ENCODE measurements around the gene GRWD1. TPM values are rescaled to one million over a fixed set of nuclear protein-coding genes. Genes with fewer than 3 reads are reported as not detected.

GRWD1 gene
- total and polyA plus RNA-seq, 2 of the 4 experiments (the other 2 are of a cell fraction), result 22.0 to 22.5 TPM

GRCh38 chr19:48448563-48448962, 2.8 kb downstream of the GRWD1 start:
- no peak for ATAC-seq (ENCODE audit: low read depth)
- no peak for TF ChIP-seq FOS (IDR thresholded peaks at IDR 0.05; ENCODE audit: low read depth, low read length)
- TF ChIP-seq USF2 (IDR thresholded peaks at IDR 0.05; ENCODE audit: low read depth, low read length), result no peak
- no peak for TF ChIP-seq BHLHE40 (IDR thresholded peaks at IDR 0.05; ENCODE audit: low read depth, low read length)
- no peak for TF ChIP-seq ELK1 (IDR thresholded peaks at IDR 0.05; ENCODE audit: borderline replicate concordance, low read depth, low read length)
- TF ChIP-seq SMC3 (IDR thresholded peaks at IDR 0.05; ENCODE audit: low read depth, low read length), result no peak
- no peak for TF ChIP-seq CEBPB (IDR thresholded peaks at IDR 0.05; ENCODE audit: low read depth, low read length)
- no peak for TF ChIP-seq RAD21 (IDR thresholded peaks at IDR 0.05; ENCODE audit: low read length)
- H2BK15ac ChIP-seq (ENCODE audit: low read depth, low read length), result no peak overlapping the region
- H3K56ac ChIP-seq (ENCODE audit: extremely low read depth, insufficient read depth, low read length), result no peak overlapping the region
- H4K5ac ChIP-seq (ENCODE audit: low read depth, low read length), result no peak overlapping the region
- no peak overlapping the region for H2BK5ac ChIP-seq (ENCODE audit: low read depth, low read length, poor library complexity, severe bottlenecking)
- no peak overlapping the region for H3K4me3 ChIP-seq (ENCODE audit: insufficient read depth, low read depth, low read length)
- in situ Hi-C loops (cut with MboI; ENCODE audit: low sequenced_read_pairs), result no loop called here
- intact Hi-C loops (cut with micrococcal nuclease), result no loop called here
- H3K23ac ChIP-seq (ENCODE audit: low read depth, low read length), result no peak overlapping the region
- H4K8ac ChIP-seq (ENCODE audit: low read depth in 2 of 2, low read length in 2 of 2), result no peak overlapping the region
- peaks cover 4% of the 10 kb centered on the region; the same call in 1 of the 2 replicates for H3K27me3 ChIP-seq (ENCODE audit: control insufficient read depth, insufficient read depth, low read length)
- no peak overlapping the region for H3K4ac ChIP-seq (ENCODE audit: low read depth, low read length)
- 100% methylated on average over 3 of the region's 4 CpGs; no CpG with 5 or more reads in 1 of the 2 experiments for WGBS, 2 experiments (ENCODE audit: extremely low coverage in 2 of 2, insufficient read length in 1 of 2)
- CTCF ChIA-PET, result no interaction called here
- H3K4me2 ChIP-seq (ENCODE audit: low read depth, low read length), result no peak overlapping the region
- peaks cover 36% of the 10 kb centered on the region for H3K36me3 ChIP-seq (ENCODE audit: control insufficient read depth, insufficient read depth, low read length)
- no peak overlapping the region for H3K18ac ChIP-seq (ENCODE audit: low read depth, low read length)
- no peak overlapping the region for H2AK9ac ChIP-seq (replicated peaks; ENCODE audit: low read depth, low read length, poor library complexity)
- peaks cover 7 to 29% of the 10 kb centered on the region in 2 experiments for H3K79me1 ChIP-seq (ENCODE audit: low read depth in 1 of 2, low read length in 2 of 2)
- dilution Hi-C loops (cut with HindIII; ENCODE audit: low sequenced_read_pairs, unreplicated experiment), result no loop called here
- no peak overlapping the region for H3K9ac ChIP-seq (ENCODE audit: low read depth, low read length)
- H2AK5ac ChIP-seq (ENCODE audit: low read depth, low read length), result no peak overlapping the region
- H3K4me1 ChIP-seq (ENCODE audit: control insufficient read depth, insufficient read depth, low read length), result peaks cover 8% of the 10 kb centered on the region
- no peak overlapping the region for H2AFZ ChIP-seq (replicated peaks; ENCODE audit: low read length, poor library complexity)
- no peak overlapping the region for H3K14ac ChIP-seq (replicated peaks; ENCODE audit: low read depth, low read length)
- H3K27ac ChIP-seq (ENCODE audit: insufficient read depth, low read length), result no peak overlapping the region
- H3K9me1 ChIP-seq (ENCODE audit: insufficient read depth, low read length), result peaks cover 4% of the 10 kb centered on the region
- no peak overlapping the region for H4K91ac ChIP-seq (ENCODE audit: insufficient read depth, low read depth, low read length)
- POLR2A ChIA-PET (ENCODE audit: unreplicated experiment), result no interaction called here
- H2BK20ac ChIP-seq (ENCODE audit: low read depth, low read length), result no peak overlapping the region
- no peak overlapping the region for H2BK120ac ChIP-seq (ENCODE audit: low read depth, low read length)
- no peaks in the 10 kb centered on the region for H4K20me1 ChIP-seq (ENCODE audit: insufficient read depth, low read length)
- BruUV-seq (replicated peaks), result no TSS peak
- no peaks in the 10 kb centered on the region for H3K9me3 ChIP-seq (ENCODE audit: control insufficient read depth, insufficient read depth, low read length)
- no peak for DNase-seq
